Glutamatergic neuron (in vitro differentiated cells): ENCODE results near the gene C6orf52. TPM values are rescaled to one million over a fixed set of nuclear protein-coding genes. Genes with fewer than 3 reads are reported as not detected.

Source experiments
- DNase-seq: peaks from one replicate; pipeline ENCODE4 v3.0.0; 2022
- H3K27ac Mint-ChIP-seq: one replicate; pipeline ENCODE4 v1.8.0; 2020; ENCODE audit warnings: mild to moderate bottlenecking, mixed read lengths, inconsistent platforms; ENCODE audit not compliant: unreplicated experiment
- H3K27me3 Mint-ChIP-seq: one replicate; pipeline ENCODE4 v1.8.0; 2020; ENCODE audit warnings: mild to moderate bottlenecking, moderate library complexity, mixed read lengths, inconsistent platforms; ENCODE audit not compliant: unreplicated experiment
- H3K36me3 Mint-ChIP-seq: one replicate; pipeline ENCODE4 v1.8.0; 2020; ENCODE audit warnings: mild to moderate bottlenecking, mixed read lengths, inconsistent platforms; ENCODE audit not compliant: unreplicated experiment
- H3K4me1 Mint-ChIP-seq: one replicate; pipeline ENCODE4 v1.8.0; 2020; ENCODE audit warnings: mild to moderate bottlenecking, low read depth, mixed read lengths, inconsistent platforms; ENCODE audit not compliant: unreplicated experiment
- H3K4me3 Mint-ChIP-seq: one replicate; pipeline ENCODE4 v1.8.0; 2020; ENCODE audit warnings: mild to moderate bottlenecking, mixed read lengths, inconsistent platforms; ENCODE audit not compliant: unreplicated experiment
- H3K9me3 Mint-ChIP-seq: one replicate; pipeline ENCODE4 v1.8.0; 2020; ENCODE audit warnings: mild to moderate bottlenecking, moderate library complexity, mixed read lengths, inconsistent platforms; ENCODE audit not compliant: unreplicated experiment
- CTCF ChIP-seq: fragments of 200-600 bp; sonication (generic); IDR thresholded peaks from one replicate; pipeline ENCODE4 v1.5.0; 2021; ENCODE audit not compliant: partially characterized antibody, unreplicated experiment
- total RNA-seq: library from RNA; stranded (reverse); fragmentation: NEBNext Ultra II Directional; extraction: Animal tissue kit (Norgen Biotek cat#: 25700); gene quantifications from one replicate; pipeline ENCODE4 v1.2.1, GENCODE V29; 2021; ENCODE audit not compliant: unreplicated experiment

The C6orf52 gene
- total RNA-seq, 1 donor from 2014 or later: 4.1 TPM

DNA sequence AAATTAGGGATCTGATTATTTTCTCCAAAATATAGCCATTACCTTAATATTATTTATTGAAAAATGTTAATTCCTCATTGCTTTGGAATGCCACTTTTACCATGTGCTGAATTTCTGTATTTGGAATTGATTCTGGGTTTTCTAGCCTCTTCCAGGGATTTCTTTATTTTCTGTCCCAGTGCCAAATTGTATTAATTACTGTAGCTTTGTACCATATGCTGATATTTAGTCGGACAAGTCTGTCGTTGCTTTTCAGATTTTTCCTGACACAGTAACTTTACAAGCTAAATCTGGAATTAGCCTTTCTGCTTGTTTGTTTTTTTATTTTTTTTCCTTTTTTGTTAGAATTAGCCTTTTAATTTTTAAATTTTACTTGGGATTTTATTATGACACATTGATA, 42.3 kb upstream of the C6orf52 start:
- Mint-ChIP-seq H3K9me3 (no peaks in the 10 kb centered on the region), H3K4me3 (no peak overlapping the region), H3K36me3 (peaks cover 8% of the 10 kb centered on the region), H3K27ac (no peak overlapping the region), H3K27me3 (no peaks in the 10 kb centered on the region), H3K4me1 (no peaks in the 10 kb centered on the region)
- no peak for DNase-seq
- TF ChIP-seq CTCF: no peak

DNA sequence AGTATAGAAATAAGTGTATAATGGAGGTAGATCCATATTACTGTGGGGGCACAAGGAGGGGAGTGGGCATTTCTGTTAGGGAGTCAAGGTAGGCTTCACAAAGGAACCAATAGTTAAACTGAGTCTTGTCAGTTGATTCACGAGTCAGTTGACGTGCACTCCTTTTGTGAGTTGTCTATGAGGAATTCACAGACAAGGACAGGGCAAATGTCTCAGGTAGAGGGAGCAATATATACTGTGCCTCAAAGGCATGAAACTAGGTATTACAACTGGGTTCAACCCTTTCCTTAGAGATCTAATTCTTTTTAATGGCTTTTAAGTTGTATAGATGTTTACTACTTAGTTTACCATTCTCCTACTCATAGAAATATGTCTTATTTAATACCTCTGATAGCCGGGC, 39.4 kb upstream of the C6orf52 start:
- TF ChIP-seq CTCF: no peak
- no peaks in the 10 kb centered on the region for H3K27me3 Mint-ChIP-seq
- H3K4me3 Mint-ChIP-seq: peak overlapping the region; percentile 55
- H3K27ac Mint-ChIP-seq: no peak overlapping the region
- no peaks in the 10 kb centered on the region for H3K4me1 Mint-ChIP-seq
- no peak for DNase-seq
- H3K36me3 Mint-ChIP-seq: peaks cover 8% of the 10 kb centered on the region
- no peaks in the 10 kb centered on the region for H3K9me3 Mint-ChIP-seq

GRCh38 chr6:10733151-10733715, 38.8 kb upstream of the C6orf52 start:
- no peaks in the 10 kb centered on the region for H3K9me3 Mint-ChIP-seq
- H3K27me3 Mint-ChIP-seq: no peaks in the 10 kb centered on the region
- H3K4me1 Mint-ChIP-seq: no peaks in the 10 kb centered on the region
- TF ChIP-seq CTCF: no peak
- no peak for DNase-seq
- peaks cover 8% of the 10 kb centered on the region for H3K36me3 Mint-ChIP-seq
- no peak overlapping the region for H3K27ac Mint-ChIP-seq
- no peak overlapping the region for H3K4me3 Mint-ChIP-seq

DNA sequence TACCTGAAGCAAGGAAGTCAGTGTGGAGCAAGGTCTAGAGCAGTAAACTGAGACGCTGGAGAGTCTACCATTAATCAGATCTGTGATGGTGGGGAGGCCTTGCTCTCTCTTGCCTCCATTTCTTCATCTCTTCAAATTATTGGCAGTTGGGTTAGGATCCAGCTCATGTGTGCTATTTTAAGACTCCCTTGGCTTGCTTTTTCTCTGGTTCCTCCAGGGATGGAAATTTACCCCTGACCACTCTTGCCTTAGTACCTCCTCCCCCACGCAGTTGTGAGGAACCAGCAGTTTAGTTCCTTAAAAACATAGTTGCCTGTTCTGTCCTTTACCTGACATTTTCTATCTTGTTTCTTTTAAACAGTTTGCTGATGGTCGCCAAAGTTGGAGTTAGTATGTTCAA, 35.8 kb upstream of the C6orf52 start:
- H3K27me3 Mint-ChIP-seq: no peaks in the 10 kb centered on the region
- no peak overlapping the region for H3K27ac Mint-ChIP-seq
- TF ChIP-seq CTCF: no peak
- H3K36me3 Mint-ChIP-seq: peaks cover 14% of the 10 kb centered on the region
- H3K9me3 Mint-ChIP-seq: peaks cover 2% of the 10 kb centered on the region
- H3K4me1 Mint-ChIP-seq: no peaks in the 10 kb centered on the region
- DNase-seq: no peak
- peak overlapping the region; percentile 42 for H3K4me3 Mint-ChIP-seq

GRCh38 chr6:10725716-10726115, 31.3 kb upstream of the C6orf52 start:
- H3K4me1 Mint-ChIP-seq: peaks cover 12% of the 10 kb centered on the region
- peaks cover 8% of the 10 kb centered on the region for H3K9me3 Mint-ChIP-seq
- no peak for TF ChIP-seq CTCF
- DNase-seq: no peak
- no peak overlapping the region for H3K27ac Mint-ChIP-seq
- peaks cover 5% of the 10 kb centered on the region for H3K36me3 Mint-ChIP-seq
- H3K4me3 Mint-ChIP-seq: no peak overlapping the region
- peaks cover 6% of the 10 kb centered on the region for H3K27me3 Mint-ChIP-seq
